ENCODE data around the gene NUDT4B. TPM values are rescaled to one million over a fixed set of nuclear protein-coding genes. Genes with fewer than 3 reads are reported as not detected.
"Not testable (repeated sequence)": the region's sequence is repeated elsewhere in the genome, so short reads cannot be mapped to it uniquely, and the experiment has no call there.

The NUDT4B gene
- not detected for polyA plus RNA-seq (2012; ENCODE audit: insufficient read length, low read depth)

- TF ChIP-seq SIN3A (IDR thresholded peaks at IDR 0.05; ENCODE audit: borderline replicate concordance, insufficient read depth, low read length); FOXP2 (optimal IDR thresholded peaks at IDR 0.05; ENCODE audit: borderline replicate concordance, extremely low read depth, extremely low read length, insufficient read depth); REST (IDR thresholded peaks at IDR 0.05; ENCODE audit: insufficient read depth in 1 of 2, low read depth in 2 of 2, low read length in 2 of 2): not testable (repeated sequence)
Measured at GRCh38 chr1:148748563-148749334, at the start of gene NUDT4B. TSS of gene NUDT4B (plus strand) at chr1:148748774. CDS start at chr1:148748953, 179 bp downstream.

Measured in PFSK-1 (cell line).